ENCODE data around the gene CSMD2.

Gene CSMD2

GRCh38 chr1:33716976-33717688 lies 447.9 kb downstream of the CSMD2 start:
- no peak for DNase-seq (ENCODE audit: low read depth in 2 of 2)

GRCh38 chr1:33715195-33715811 lies 449.7 kb downstream of the CSMD2 start:
- no peak for DNase-seq (ENCODE audit: low read depth in 2 of 2)

- DNase-seq (ENCODE audit: low read depth in 2 of 2): no peak
These were observed 450.6 kb downstream of the CSMD2 start for GRCh38 chr1:33714421-33714820.

GRCh38 chr1:33713058-33713877 lies 451.8 kb downstream of the CSMD2 start:
- no peak for DNase-seq (ENCODE audit: low read depth in 2 of 2)

GRCh38 chr1:33712186-33712585 lies 452.8 kb downstream of the CSMD2 start:
- DNase-seq (ENCODE audit: low read depth in 2 of 2): no peak

GRCh38 chr1:33711511-33711910 lies 453.5 kb downstream of the CSMD2 start:
- DNase-seq (ENCODE audit: low read depth in 2 of 2): no peak

- no peak for DNase-seq (ENCODE audit: low read depth in 2 of 2)
These were observed 454.1 kb downstream of the CSMD2 start for GRCh38 chr1:33710967-33711366.

GRCh38 chr1:33709783-33710718 lies 455.0 kb downstream of the CSMD2 start:
- DNase-seq (ENCODE audit: low read depth in 2 of 2): no peak

- no peak for DNase-seq (ENCODE audit: low read depth in 2 of 2)
These were observed 455.8 kb downstream of the CSMD2 start for GRCh38 chr1:33709174-33709782.

GRCh38 chr1:33706634-33707255 lies 458.3 kb downstream of the CSMD2 start:
- no peak for DNase-seq (ENCODE audit: low read depth in 2 of 2)

- no peak for DNase-seq (ENCODE audit: low read depth in 2 of 2)
These were observed 461.6 kb downstream of the CSMD2 start for GRCh38 chr1:33703464-33703863.

GRCh38 chr1:33698361-33699035 lies 466.5 kb downstream of the CSMD2 start:
- no peak for DNase-seq (ENCODE audit: low read depth in 2 of 2)

- DNase-seq (ENCODE audit: low read depth in 2 of 2): no peak
These were observed 467.2 kb downstream of the CSMD2 start for GRCh38 chr1:33697816-33698215.

- DNase-seq (ENCODE audit: low read depth in 2 of 2): no peak
These were observed 468.1 kb downstream of the CSMD2 start for GRCh38 chr1:33696962-33697361.

- DNase-seq (ENCODE audit: low read depth in 2 of 2): no peak
These were observed 468.7 kb downstream of the CSMD2 start for GRCh38 chr1:33696311-33696710.

GRCh38 chr1:33692206-33693188 lies 472.5 kb downstream of the CSMD2 start:
- DNase-seq (ENCODE audit: low read depth in 2 of 2): no peak

- no peak for DNase-seq (ENCODE audit: low read depth in 2 of 2)
These were observed 478.0 kb downstream of the CSMD2 start for GRCh38 chr1:33687000-33687399.

- no peak for DNase-seq (ENCODE audit: low read depth in 2 of 2)
These were observed 478.5 kb downstream of the CSMD2 start for GRCh38 chr1:33686551-33686950.

GRCh38 chr1:33685256-33685655 lies 479.8 kb downstream of the CSMD2 start:
- DNase-seq (ENCODE audit: low read depth in 2 of 2): no peak
